Uterus (tissue), 2 donors: Measurements from ENCODE around the gene GJA5.

ENCODE experiments used
- POLR2A ChIP-seq, 2 donors: fragments of 450-650 bp; IDR thresholded peaks; one replicate each; pipeline ENCODE4 v1.6.1; 2016; ENCODE audit warnings: antibody characterized with exemption in 2 of 2, mild to moderate bottlenecking in 1 of 2, moderate library complexity in 1 of 2
- TF ChIP-seq, protein P1 (sequence below), 4 experiments: fragments of 200-600 bp in 2 of 4; fragments of 450-650 bp in 2 of 4; sonication (generic) in 2 of 4; IDR thresholded peaks; one replicate each; pipeline ENCODE4 v1.5.1; 2016 to 2019; ENCODE audit warnings: antibody characterized with exemption in 4 of 4, mild to moderate bottlenecking in 2 of 4, moderate library complexity in 1 of 4

DNA sequence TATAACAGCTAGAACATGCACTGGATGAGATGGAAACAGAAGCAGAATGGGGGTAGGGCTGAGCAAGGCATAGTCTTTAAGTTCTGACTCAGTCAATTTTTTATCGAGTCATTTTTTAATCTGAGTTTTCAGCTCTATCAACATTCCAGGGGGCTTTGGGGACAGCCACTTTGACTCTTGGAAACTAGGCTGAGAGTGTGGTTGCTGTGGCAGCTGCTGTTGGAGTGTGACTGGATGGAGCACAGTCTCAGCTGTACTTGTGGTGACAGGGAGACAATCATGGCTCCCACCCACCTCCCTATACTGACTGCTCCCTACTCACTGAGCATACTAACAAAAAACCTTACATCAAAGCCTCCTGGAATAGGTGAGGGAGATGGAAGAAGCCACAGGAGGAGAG, 25.0 kb downstream of the GJA5 start:
- TF ChIP-seq, protein P1, sequence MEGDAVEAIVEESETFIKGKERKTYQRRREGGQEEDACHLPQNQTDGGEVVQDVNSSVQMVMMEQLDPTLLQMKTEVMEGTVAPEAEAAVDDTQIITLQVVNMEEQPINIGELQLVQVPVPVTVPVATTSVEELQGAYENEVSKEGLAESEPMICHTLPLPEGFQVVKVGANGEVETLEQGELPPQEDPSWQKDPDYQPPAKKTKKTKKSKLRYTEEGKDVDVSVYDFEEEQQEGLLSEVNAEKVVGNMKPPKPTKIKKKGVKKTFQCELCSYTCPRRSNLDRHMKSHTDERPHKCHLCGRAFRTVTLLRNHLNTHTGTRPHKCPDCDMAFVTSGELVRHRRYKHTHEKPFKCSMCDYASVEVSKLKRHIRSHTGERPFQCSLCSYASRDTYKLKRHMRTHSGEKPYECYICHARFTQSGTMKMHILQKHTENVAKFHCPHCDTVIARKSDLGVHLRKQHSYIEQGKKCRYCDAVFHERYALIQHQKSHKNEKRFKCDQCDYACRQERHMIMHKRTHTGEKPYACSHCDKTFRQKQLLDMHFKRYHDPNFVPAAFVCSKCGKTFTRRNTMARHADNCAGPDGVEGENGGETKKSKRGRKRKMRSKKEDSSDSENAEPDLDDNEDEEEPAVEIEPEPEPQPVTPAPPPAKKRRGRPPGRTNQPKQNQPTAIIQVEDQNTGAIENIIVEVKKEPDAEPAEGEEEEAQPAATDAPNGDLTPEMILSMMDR (IDR thresholded peaks at IDR 0.05), result no peak
- no peak for TF ChIP-seq POLR2A (IDR thresholded peaks at IDR 0.05)
